ENCODE measurements around the gene CCHCR1. TPM values are rescaled to one million over a fixed set of nuclear protein-coding genes. Genes with fewer than 3 reads are reported as not detected.

CCHCR1 gene
- total and polyA plus RNA-seq, 9 of the 15 experiments (the other 6 are each of a cell fraction or from before 2014, with no cell fraction given): 1.2 to 47.3 (median 32.0) TPM

DNA sequence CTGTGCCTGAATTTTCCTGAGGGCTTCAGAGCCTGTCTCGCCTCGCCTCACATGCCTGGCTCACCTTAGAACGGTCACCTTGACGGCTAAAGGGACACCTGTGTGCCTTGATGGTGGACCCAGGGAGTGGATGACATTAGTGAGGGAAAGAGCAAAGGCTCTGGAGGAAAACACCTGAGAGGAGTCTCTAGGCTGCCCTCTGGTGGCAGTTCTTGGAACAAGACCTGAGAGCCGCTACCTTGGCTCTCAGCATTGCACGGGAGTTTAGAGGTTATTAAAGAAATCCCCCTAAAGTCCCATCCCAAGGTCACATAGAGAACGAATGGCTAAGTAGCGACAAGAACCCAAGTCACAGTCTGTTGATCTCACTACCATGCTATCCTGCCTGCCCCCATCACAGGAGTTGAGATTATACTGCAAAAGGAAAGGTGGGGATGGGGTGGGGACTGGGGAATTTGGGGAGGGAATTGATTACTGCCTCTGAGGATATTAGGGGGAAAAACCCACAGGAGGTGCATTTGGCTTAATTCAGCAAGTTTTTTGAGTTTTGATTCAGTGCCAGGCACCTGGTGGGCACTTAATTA lies 29.4 kb downstream of the CCHCR1 start:
- Histone ChIP-seq H3K79me2 (ENCODE audit: control insufficient read depth, insufficient read depth, low read length) (no peaks in the 10 kb centered on the region), H3K9ac (ENCODE audit: insufficient read depth in 1 of 2, low read depth in 2 of 2, low read length in 2 of 2) (no peak overlapping the region), H2AFZ (ENCODE audit: low read depth, low read length) (no peak overlapping the region), H3K4me3 (no peak overlapping the region), H3K4me2 (ENCODE audit: insufficient read depth, low read length) (no peak overlapping the region), H3K9me1 (ENCODE audit: control insufficient read depth, insufficient read depth, low read length) (no peaks in the 10 kb centered on the region), H3K36me3 (ENCODE audit: control insufficient read depth, insufficient read depth, low read length) (no peaks in the 10 kb centered on the region), H3K9me3 (replicated peaks; ENCODE audit: control insufficient read depth, insufficient read depth, low read depth, low read length) (no peaks in the 10 kb centered on the region), H3K27me3 (ENCODE audit: control insufficient read depth in 2 of 2, insufficient read depth in 2 of 2, low read length in 2 of 2) (peaks cover 25 to 65% of the 10 kb centered on the region in 2 experiments; a peak in 4 of 5 replicates), H4K20me1 (replicated peaks; ENCODE audit: control insufficient read depth, insufficient read depth, low read length) (peaks cover 11% of the 10 kb centered on the region; the same call in 1 of the 2 replicates), H3K4me1 (replicated peaks in 1 of 2; ENCODE audit: control insufficient read depth in 2 of 2, insufficient read depth in 2 of 2, low read length in 2 of 2) (peaks cover 6 to 9% of the 10 kb centered on the region in 2 experiments; a peak in 4 of 5 replicates), H3K27ac (ENCODE audit: extremely low read depth, low read depth, low read length) (no peak overlapping the region)
- ChIA-PET CTCF (ENCODE audit: low intra/inter-chr PET ratio) (interaction anchor here (0.7 to 1.9 kb wide), 7 partner anchors 9 to 300 kb away, joined by 3 to 10 read pairs (median 4); partner anchors contain the start of gene VARS2), POLR2A (interaction anchor here (0.6 to 1.0 kb wide), 2 partner anchors 20 to 68 kb away, joined by 4 to 5 read pairs; no protein-coding TSS in a partner anchor)
- peak; percentile 82 for ATAC-seq
- 2% methylated on average over 8 of the region's 8 CpGs for WGBS (ENCODE audit: insufficient coverage, low coverage, missing lambda C conversion rate)
- in situ Hi-C loops (cut with MboI) (no loop called here), intact Hi-C loops (cut with micrococcal nuclease) (loop anchor here (2.0 kb wide), 1 partner anchor 65 kb away; no protein-coding TSS in a partner anchor)
- DNase-seq (ENCODE audit: extremely low read depth in 1 of 4, low spot score in 3 of 4): peak; percentile 76 to 85 (median 82)
- FAIRE-seq: peak; percentile 94
- BruUV-seq (replicated peaks): no TSS peak
- no peak for TF ChIP-seq ZNF174 (CRISPR knock-in tag; IDR thresholded peaks at IDR 0.05)
- peak; percentile 16; the same call in 1 of the 2 replicates for TF ChIP-seq STAG1 (CRISPR knock-in tag; IDR thresholded peaks at IDR 0.05; ENCODE audit: borderline replicate concordance)
- no peak for TF ChIP-seq ZFX (CRISPR knock-in tag; IDR thresholded peaks at IDR 0.05)
- peak; percentile 63 for TF ChIP-seq SMC3 (conservative IDR thresholded peaks at IDR 0.05; ENCODE audit: insufficient read depth, low read depth, low read length)
- TF ChIP-seq, protein P1, sequence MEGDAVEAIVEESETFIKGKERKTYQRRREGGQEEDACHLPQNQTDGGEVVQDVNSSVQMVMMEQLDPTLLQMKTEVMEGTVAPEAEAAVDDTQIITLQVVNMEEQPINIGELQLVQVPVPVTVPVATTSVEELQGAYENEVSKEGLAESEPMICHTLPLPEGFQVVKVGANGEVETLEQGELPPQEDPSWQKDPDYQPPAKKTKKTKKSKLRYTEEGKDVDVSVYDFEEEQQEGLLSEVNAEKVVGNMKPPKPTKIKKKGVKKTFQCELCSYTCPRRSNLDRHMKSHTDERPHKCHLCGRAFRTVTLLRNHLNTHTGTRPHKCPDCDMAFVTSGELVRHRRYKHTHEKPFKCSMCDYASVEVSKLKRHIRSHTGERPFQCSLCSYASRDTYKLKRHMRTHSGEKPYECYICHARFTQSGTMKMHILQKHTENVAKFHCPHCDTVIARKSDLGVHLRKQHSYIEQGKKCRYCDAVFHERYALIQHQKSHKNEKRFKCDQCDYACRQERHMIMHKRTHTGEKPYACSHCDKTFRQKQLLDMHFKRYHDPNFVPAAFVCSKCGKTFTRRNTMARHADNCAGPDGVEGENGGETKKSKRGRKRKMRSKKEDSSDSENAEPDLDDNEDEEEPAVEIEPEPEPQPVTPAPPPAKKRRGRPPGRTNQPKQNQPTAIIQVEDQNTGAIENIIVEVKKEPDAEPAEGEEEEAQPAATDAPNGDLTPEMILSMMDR (IDR thresholded peaks at IDR 0.05 in 2 of 3, conservative IDR thresholded peaks at IDR 0.05 in 1 of 3; ENCODE audit: insufficient read depth in 2 of 3, low read depth in 1 of 3, low read length in 3 of 3): peak; percentile 80 to 90 (median 89)
- peak; percentile 23 to 56; a peak in 3 of 4 replicates for TF ChIP-seq RAD21 (CRISPR knock-in tag; conservative IDR thresholded peaks at IDR 0.05 in 1 of 2, IDR thresholded peaks at IDR 0.05 in 1 of 2)
- peak; percentile 38; the same call in 1 of the 2 replicates for TF ChIP-seq KLF16 (IDR thresholded peaks at IDR 0.05)
- no peak for TF ChIP-seq ZNF785 (CRISPR knock-in tag; IDR thresholded peaks at IDR 0.05)
- TF ChIP-seq, protein P2, sequence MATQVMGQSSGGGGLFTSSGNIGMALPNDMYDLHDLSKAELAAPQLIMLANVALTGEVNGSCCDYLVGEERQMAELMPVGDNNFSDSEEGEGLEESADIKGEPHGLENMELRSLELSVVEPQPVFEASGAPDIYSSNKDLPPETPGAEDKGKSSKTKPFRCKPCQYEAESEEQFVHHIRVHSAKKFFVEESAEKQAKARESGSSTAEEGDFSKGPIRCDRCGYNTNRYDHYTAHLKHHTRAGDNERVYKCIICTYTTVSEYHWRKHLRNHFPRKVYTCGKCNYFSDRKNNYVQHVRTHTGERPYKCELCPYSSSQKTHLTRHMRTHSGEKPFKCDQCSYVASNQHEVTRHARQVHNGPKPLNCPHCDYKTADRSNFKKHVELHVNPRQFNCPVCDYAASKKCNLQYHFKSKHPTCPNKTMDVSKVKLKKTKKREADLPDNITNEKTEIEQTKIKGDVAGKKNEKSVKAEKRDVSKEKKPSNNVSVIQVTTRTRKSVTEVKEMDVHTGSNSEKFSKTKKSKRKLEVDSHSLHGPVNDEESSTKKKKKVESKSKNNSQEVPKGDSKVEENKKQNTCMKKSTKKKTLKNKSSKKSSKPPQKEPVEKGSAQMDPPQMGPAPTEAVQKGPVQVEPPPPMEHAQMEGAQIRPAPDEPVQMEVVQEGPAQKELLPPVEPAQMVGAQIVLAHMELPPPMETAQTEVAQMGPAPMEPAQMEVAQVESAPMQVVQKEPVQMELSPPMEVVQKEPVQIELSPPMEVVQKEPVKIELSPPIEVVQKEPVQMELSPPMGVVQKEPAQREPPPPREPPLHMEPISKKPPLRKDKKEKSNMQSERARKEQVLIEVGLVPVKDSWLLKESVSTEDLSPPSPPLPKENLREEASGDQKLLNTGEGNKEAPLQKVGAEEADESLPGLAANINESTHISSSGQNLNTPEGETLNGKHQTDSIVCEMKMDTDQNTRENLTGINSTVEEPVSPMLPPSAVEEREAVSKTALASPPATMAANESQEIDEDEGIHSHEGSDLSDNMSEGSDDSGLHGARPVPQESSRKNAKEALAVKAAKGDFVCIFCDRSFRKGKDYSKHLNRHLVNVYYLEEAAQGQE (IDR thresholded peaks at IDR 0.05; ENCODE audit: borderline replicate concordance): peak; percentile 34; the same call in 1 of the 2 replicates
- TF ChIP-seq, protein P2 (CRISPR knock-in tag; IDR thresholded peaks at IDR 0.05; ENCODE audit: low read depth): no peak
- TF ChIP-seq ETV5 (CRISPR knock-in tag; IDR thresholded peaks at IDR 0.05; ENCODE audit: low read depth): no peak
